CD4-positive, alpha-beta T cell treated with Interleukin-4 for 4 hours (primary cell): ENCODE results near the gene RNF41.
"Not testable (repeated sequence)": the region's sequence is repeated elsewhere in the genome, so short reads cannot be mapped to it uniquely, and the experiment has no call there.

Experiments
- DNase-seq: peaks from one replicate; pipeline ENCODE4 v3.0.0-alpha.2; 2020

The RNF41 gene

GRCh38 chr12:56221757-56222530 is at the start of gene RNF41:
Gene RNF41, minus strand, starts transcription at chr12:56221922. Its CDS starts 7,875 bp downstream, at chr12:56214047.
- peak; percentile 91 for DNase-seq

GRCh38 chr12:56271031-56271430 is 49.3 kb upstream of the RNF41 start:
- peak; percentile 10 for DNase-seq

- no peak for DNase-seq
Measured at GRCh38 chr12:56267443-56268071, 45.8 kb upstream of the RNF41 start.

GRCh38 chr12:56266693-56267442 is 45.1 kb upstream of the RNF41 start, which contains the start of gene COQ10A:
Gene COQ10A, plus strand, starts transcription at chr12:56266942. Its CDS starts 177 bp downstream, at chr12:56267119.
- DNase-seq = peak; percentile 86

GRCh38 chr12:56266068-56266692 is 44.5 kb upstream of the RNF41 start:
- not testable (repeated sequence) for DNase-seq

GRCh38 chr12:56262955-56263354 is 41.2 kb upstream of the RNF41 start:
- DNase-seq = not testable (repeated sequence)

- DNase-seq = no peak
Measured at GRCh38 chr12:56261503-56262232, 39.9 kb upstream of the RNF41 start.

GRCh38 chr12:56260921-56261320 is 39.2 kb upstream of the RNF41 start:
- DNase-seq = no peak

GRCh38 chr12:56260380-56260779 is 38.7 kb upstream of the RNF41 start:
- DNase-seq = no peak

GRCh38 chr12:56258820-56259183 is 37.1 kb upstream of the RNF41 start:
- DNase-seq = peak; percentile 5

- DNase-seq = peak; percentile 62
Measured at GRCh38 chr12:56258068-56258819, 36.5 kb upstream of the RNF41 start, which contains the start of gene ANKRD52. Gene ANKRD52, minus strand, starts transcription at chr12:56258384. Its CDS starts 115 bp downstream, at chr12:56258269.

GRCh38 chr12:56257491-56258067 is 35.9 kb upstream of the RNF41 start:
- DNase-seq = no peak

GRCh38 chr12:56257071-56257470 is 35.3 kb upstream of the RNF41 start:
- no peak for DNase-seq

GRCh38 chr12:56256326-56256960 is 34.7 kb upstream of the RNF41 start:
- DNase-seq = no peak

GRCh38 chr12:56255671-56256070 is 33.9 kb upstream of the RNF41 start:
- DNase-seq = no peak

GRCh38 chr12:56253091-56253490 is 31.4 kb upstream of the RNF41 start:
- DNase-seq = no peak

- no peak for DNase-seq
Measured at GRCh38 chr12:56252649-56253048, 30.9 kb upstream of the RNF41 start.

- DNase-seq = no peak
Measured at GRCh38 chr12:56248711-56249110, 27.0 kb upstream of the RNF41 start.

- DNase-seq = no peak
Measured at GRCh38 chr12:56247923-56248322, 26.2 kb upstream of the RNF41 start.

GRCh38 chr12:56244494-56244893 is 22.8 kb upstream of the RNF41 start:
- DNase-seq = no peak

- DNase-seq = no peak
Measured at GRCh38 chr12:56243731-56244181, 22.0 kb upstream of the RNF41 start.
